Spleen (tissue), 13 donors: Measurements from ENCODE around the gene HDAC5. TPM values are rescaled to one million over a fixed set of nuclear protein-coding genes. Genes with fewer than 3 reads are reported as not detected.

ENCODE experiments used
- DNase-seq: peaks from one replicate; pipeline ENCODE4 v3.0.0-alpha.2; 2020
- H3K27ac ChIP-seq, 8 donors: fragments of 200-600 bp; sonication (generic) in 7 of 8; 1 replicate in 4 of 8; 2 replicates in 4 of 8; pipeline versions ENCODE4 v1.5.0 to v1.8.0; 2016 to 2021; ENCODE audit warnings: inconsistent platforms in 4 of 8, mild to moderate bottlenecking in 4 of 8, moderate library complexity in 1 of 8
- H3K27me3 ChIP-seq, 7 donors: fragments of 200-600 bp; sonication (generic) in 6 of 7; replicated peaks in 1 of 7; 1 replicate in 4 of 7; 2 replicates in 3 of 7; pipeline versions ENCODE4 v1.5.0 to v1.8.0; 2016 to 2021; ENCODE audit warnings: inconsistent platforms in 3 of 7, mild to moderate bottlenecking in 1 of 7
- H3K36me3 ChIP-seq, 6 donors: fragments of 200-600 bp; sonication (generic) in 5 of 6; 1 replicate in 4 of 6; 2 replicates in 2 of 6; pipeline versions ENCODE4 v1.5.0 to v1.8.0; 2016 to 2021; ENCODE audit warnings: inconsistent platforms in 2 of 6
- H3K4me1 ChIP-seq, 6 donors: fragments of 200-600 bp; sonication (generic) in 5 of 6; 1 replicate in 3 of 6; 2 replicates in 3 of 6; pipeline versions ENCODE4 v1.5.0 to v1.8.0; 2016 to 2021; ENCODE audit warnings: inconsistent platforms in 3 of 6
- H3K4me3 ChIP-seq, 8 donors: fragments of 200-600 bp; sonication (generic) in 7 of 8; 1 replicate in 4 of 8; 2 replicates in 4 of 8; pipeline versions ENCODE4 v1.5.0 to v1.8.0; 2016 to 2021; ENCODE audit warnings: inconsistent platforms in 4 of 8, mild to moderate bottlenecking in 4 of 8, moderate library complexity in 2 of 8
- H3K9me3 ChIP-seq, 8 donors: fragments of 200-600 bp; sonication (generic) in 7 of 8; 1 replicate in 4 of 8; 2 replicates in 4 of 8; pipeline versions ENCODE4 v1.5.0 to v1.8.0; 2016 to 2021; ENCODE audit warnings: inconsistent platforms in 4 of 8
- CTCF ChIP-seq, 11 experiments: fragments of 200-600 bp in 7 of 11; fragments of 450-650 bp in 4 of 11; sonication (generic) in 4 of 11; IDR thresholded peaks in 8 of 11; conservative IDR thresholded peaks in 3 of 11; 1 replicate in 7 of 11; 2 replicates in 4 of 11; pipeline versions ENCODE4 v1.4.0 to v1.8.0; 2016 to 2021; ENCODE audit warnings: antibody characterized with exemption in 11 of 11, inconsistent platforms in 4 of 11, mild to moderate bottlenecking in 1 of 11
- POLR2A ChIP-seq, 3 donors: fragments of 450-650 bp; IDR thresholded peaks; one replicate each; pipeline ENCODE4 v1.5.1; 2017; ENCODE audit warnings: antibody characterized with exemption in 3 of 3, mild to moderate bottlenecking in 1 of 3
- POLR2AphosphoS5 ChIP-seq, 3 donors: sonication (generic); formaldehyde crosslinking; IDR thresholded peaks; one replicate each; pipeline ENCODE4 v1.5.1; 2017; ENCODE audit warnings: antibody characterized with exemption in 3 of 3
- WGBS, 5 donors: extraction: QIAGEN DNeasy Blood & Tissue Kit in 3 of 5; methylation state at CpG; one replicate each; pipeline versions ENCODE4 v1.1.5 to v1.1.7; 2013 to 2018; 5-methylcytosine and 5-hydroxymethylcytosine counted together
- intact Hi-C: fragments of 100-400 bp; cut with DNase I; formaldehyde crosslinking; loops from one replicate; pipeline ENCODE4 v1.15.0; 2023; ENCODE audit warnings: low total_unique reads
- long read RNA-seq, 2 donors: transcript quantifications; one replicate each; lab custom pipeline, GENCODE V29; 2026
- polyA plus RNA-seq, 3 donors: library from polyadenylated mRNA; stranded (reverse); fragments of 200-250 nt; gene quantifications; one replicate each; pipeline ENCODE4 v1.2.1, GENCODE V29; 2013
- total RNA-seq, 7 donors: library from RNA; depleted of rRNA in 3 of 7; stranded (reverse); fragments of >200 nt in 3 of 7; fragmentation: NEBNext Ultra II Directional in 4 of 7; extraction: Animal tissue kit (Norgen Biotek cat#: 25700) in 4 of 7; gene quantifications; one replicate each; pipeline versions ENCODE4 v1.1.0 to v1.2.1, GENCODE V29; 2016 to 2021
- donor health status: healthy with polysubstance abuse.
- donor health status: DM: no; HTN: no; CAD: no; lungs with moderate emphysema.
- donor health status: DM: no; HTN: no; CAD: no.
- donor health status: Bipolar disorder and iron deficiency.
- donor health status: healthy.
- donor health status: DM: no; HTN: no; CAD: no.
- donor health status: DM: yes; HTN: yes; CAD: no.

Gene HDAC5
- total RNA-seq (10 to 100 TPM; 42.3 to 72.9 (median 59.4) TPM), polyA plus RNA-seq (10 to 100 TPM; 18.5 to 39.9 (median 22.4) TPM)
- long read RNA-seq, donor 1, partial matches to known transcripts, result 12 of 14 reads
- long read RNA-seq, donor 1, other reads (novel, unspliced or antisense), result 0 of 14 reads
- long read RNA-seq, donor 2, full-length matches to known transcripts, result 1 of 1 reads
- long read RNA-seq, donor 2, partial matches to known transcripts, result 0 of 1 reads
- long read RNA-seq, donor 2, other reads (novel, unspliced or antisense), result 0 of 1 reads

DNA sequence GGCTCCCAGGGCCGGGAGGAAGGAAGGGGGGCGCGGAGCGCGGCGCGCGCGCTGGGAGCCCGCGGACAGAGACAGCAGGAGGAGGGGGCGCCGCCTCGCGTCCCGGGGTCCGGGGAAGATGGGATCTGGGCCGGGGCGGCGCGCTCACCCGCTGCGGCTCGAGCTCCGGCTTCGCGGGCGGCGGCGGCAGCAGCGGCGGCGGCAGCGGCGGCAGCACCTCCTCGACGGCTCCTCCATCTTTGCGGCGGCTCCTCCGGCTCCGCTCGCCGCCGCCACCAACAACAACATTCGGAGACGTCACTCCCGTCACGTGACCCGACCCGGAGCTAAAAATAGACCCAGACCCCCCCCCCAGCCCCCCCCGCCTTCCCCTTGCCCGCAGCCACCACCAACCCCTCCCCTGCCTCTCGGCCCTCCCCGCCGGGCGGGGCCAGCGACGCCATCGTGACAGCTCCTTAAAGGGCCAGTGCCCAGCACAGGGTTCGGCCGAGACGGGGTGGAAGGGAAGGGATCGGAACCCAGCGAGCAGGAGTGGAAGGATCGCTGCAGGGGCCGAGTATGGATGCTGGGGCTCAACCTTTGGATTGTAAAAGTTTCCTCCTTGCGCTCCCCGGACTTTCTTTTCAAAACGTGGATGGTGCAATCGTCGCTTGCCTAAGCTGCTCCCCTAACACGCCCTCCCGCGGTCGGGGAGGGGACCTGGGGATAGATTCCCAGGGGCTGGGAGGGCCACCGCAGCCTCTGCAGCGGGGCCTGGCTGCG is at the start of gene HDAC5:
Gene HDAC5 (minus strand): TSS at position 286 of the 762 bp plus-strand sequence. CDS start 6,126 bp downstream, outside the sequence.
- H3K4me1 ChIP-seq, result peaks cover 8 to 57% (median 42%) of the 10 kb centered on the region in 6 donors
- peak; percentile 80 to 87 (median 86) for TF ChIP-seq POLR2AphosphoS5 (IDR thresholded peaks at IDR 0.05)
- TF ChIP-seq CTCF (IDR thresholded peaks at IDR 0.05 in 8 of 11, conservative IDR thresholded peaks at IDR 0.05 in 3 of 11), result peak; percentile 35 to 79 (median 70)
- TF ChIP-seq POLR2A (IDR thresholded peaks at IDR 0.05), result no peak
- no peaks in the 10 kb centered on the region for H3K27me3 ChIP-seq
- H3K36me3 ChIP-seq, result peaks cover 0 to 15% (median 0%) of the 10 kb centered on the region in 6 donors
- intact Hi-C loops, result no loop called here
- H3K9me3 ChIP-seq, result no peaks in the 10 kb centered on the region
- peak; percentile 99 for DNase-seq
- H3K27ac ChIP-seq, result peak within 1 kb of the TSS; percentile 88 to 98 (median 96)
- peak within 1 kb of the TSS; percentile 75 to 90 (median 83) for H3K4me3 ChIP-seq
- WGBS, 5 donors, result 0 to 1% (median 1%) methylated on average over 37 to 78 of the region's 78 CpGs

DNA sequence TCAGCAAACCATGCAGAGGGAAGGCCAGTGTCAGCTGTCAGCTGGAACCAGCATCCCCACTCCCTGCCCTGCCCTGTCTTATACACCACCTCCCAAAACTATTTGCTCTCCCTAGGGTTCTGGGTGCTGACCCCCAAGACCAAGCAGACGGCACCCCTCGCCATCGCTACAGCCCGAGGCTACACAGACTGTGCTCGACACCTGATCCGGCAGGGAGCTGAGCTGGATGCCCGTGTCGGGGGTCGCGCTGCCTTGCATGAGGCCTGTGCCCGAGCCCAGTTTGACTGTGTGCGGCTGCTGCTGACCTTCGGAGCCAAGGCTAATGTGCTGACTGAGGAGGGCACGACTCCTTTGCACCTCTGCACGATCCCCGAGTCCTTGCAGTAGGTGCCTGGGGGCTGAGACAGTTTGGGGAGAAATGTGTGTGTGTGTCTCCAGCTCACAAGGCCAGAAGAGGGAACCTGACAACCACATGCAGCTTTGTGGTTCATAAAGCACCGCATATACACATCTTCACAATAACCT is 48.6 kb upstream of the HDAC5 start:
- DNase-seq, result no peak
- peaks cover 0 to 9% (median 1%) of the 10 kb centered on the region in 6 donors for H3K4me1 ChIP-seq
- WGBS, 5 donors, result 84 to 90% (median 86%) methylated on average over 5 to 17 of the region's 17 CpGs
- H3K27me3 ChIP-seq, result no peaks in the 10 kb centered on the region
- peaks cover 0 to 28% (median 14%) of the 10 kb centered on the region in 6 donors for H3K36me3 ChIP-seq
- intact Hi-C loops, result no loop called here
- no peaks in the 10 kb centered on the region for H3K9me3 ChIP-seq
- no peak overlapping the region for H3K4me3 ChIP-seq
- H3K27ac ChIP-seq, result no peak overlapping the region
- TF ChIP-seq POLR2A (IDR thresholded peaks at IDR 0.05) (no peak), CTCF (IDR thresholded peaks at IDR 0.05 in 8 of 11, conservative IDR thresholded peaks at IDR 0.05 in 3 of 11) (no peak), POLR2AphosphoS5 (IDR thresholded peaks at IDR 0.05) (peak; percentile 8 to 67 (median 39))

GRCh38 chr17:44170499-44171201 is 47.2 kb upstream of the HDAC5 start, which contains the start of gene ASB16:
Gene ASB16, plus strand, starts transcription at chr17:44170704. Its CDS starts 86 bp downstream, at chr17:44170790.
- Histone ChIP-seq H3K27me3 (no peaks in the 10 kb centered on the region), H3K4me3 (no peak within 1 kb of the TSS), H3K9me3 (no peaks in the 10 kb centered on the region), H3K4me1 (peaks cover 0 to 9% (median 1%) of the 10 kb centered on the region in 6 donors), H3K27ac (no peak within 1 kb of the TSS), H3K36me3 (peaks cover 0 to 14% (median 6%) of the 10 kb centered on the region in 6 donors)
- TF ChIP-seq POLR2AphosphoS5 (IDR thresholded peaks at IDR 0.05) (peak in 2 of 3 donors; percentile 8 to 54), POLR2A (IDR thresholded peaks at IDR 0.05) (no peak)
- no peak for DNase-seq
- WGBS, 5 donors, result 49 to 64% (median 53%) methylated on average over 8 to 21 of the region's 21 CpGs
- intact Hi-C loops, result no loop called here

DNA sequence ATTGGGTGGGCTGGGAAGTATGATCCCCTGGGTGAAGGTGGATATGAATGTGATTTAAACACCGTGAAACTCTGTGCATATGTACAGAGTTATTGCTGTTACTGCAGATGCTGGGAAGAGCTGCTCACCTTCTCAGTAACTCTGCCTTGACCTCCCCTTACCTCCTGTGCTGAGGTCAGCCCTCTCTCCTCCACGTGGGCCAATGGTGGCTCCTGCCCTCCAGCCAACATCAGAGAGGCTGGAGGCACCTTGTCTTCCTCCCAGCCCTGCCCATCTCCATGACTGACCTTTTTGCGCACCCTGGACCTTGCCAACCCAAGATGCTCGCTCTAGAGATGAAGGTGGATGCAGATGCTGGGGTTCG is 46.7 kb upstream of the HDAC5 start:
- DNase-seq, result no peak
- Histone ChIP-seq H3K4me1 (peaks cover 0 to 9% (median 1%) of the 10 kb centered on the region in 6 donors), H3K4me3 (no peak overlapping the region), H3K36me3 (peaks cover 0 to 9% (median 6%) of the 10 kb centered on the region in 6 donors), H3K9me3 (no peaks in the 10 kb centered on the region), H3K27ac (no peak overlapping the region), H3K27me3 (no peaks in the 10 kb centered on the region)
- intact Hi-C loops, result no loop called here
- TF ChIP-seq CTCF (IDR thresholded peaks at IDR 0.05 in 8 of 11, conservative IDR thresholded peaks at IDR 0.05 in 3 of 11), result no peak
- TF ChIP-seq POLR2AphosphoS5 (IDR thresholded peaks at IDR 0.05), result no peak
- TF ChIP-seq POLR2A (IDR thresholded peaks at IDR 0.05), result no peak
- 71 to 80% (median 77%) methylated on average over 4 to 5 of the region's 5 CpGs for WGBS, 5 donors
